Measurements from ENCODE around the gene FAM234A.

FAM234A gene

DNA sequence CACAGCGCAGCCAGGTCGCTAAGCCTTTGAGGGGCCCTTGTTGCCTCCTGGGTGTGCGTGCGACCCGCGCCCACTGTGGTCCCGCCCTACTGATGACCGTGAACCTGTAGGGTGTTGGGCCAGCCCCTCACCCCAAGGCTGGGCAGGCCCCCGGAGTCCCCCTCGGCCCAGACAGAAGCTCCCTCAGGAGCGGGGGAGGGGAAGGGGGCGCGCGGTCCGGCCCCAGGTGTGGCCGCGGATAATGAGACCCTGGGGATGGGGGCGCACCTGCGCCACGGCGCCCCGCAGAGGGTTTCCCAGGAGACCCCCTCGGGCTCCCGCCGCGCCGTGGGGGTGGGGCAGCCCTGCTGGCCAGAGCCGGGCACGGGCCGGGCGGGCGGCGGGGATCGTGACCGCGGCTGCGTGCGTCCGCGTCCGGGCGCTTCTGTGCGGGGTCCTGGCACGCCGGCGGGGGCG lies 45.4 kb downstream of the FAM234A start:
- Mint-ChIP-seq H3K27me3 (peaks cover 62% of the 10 kb centered on the region), H3K4me1 (peaks cover 7% of the 10 kb centered on the region), H3K36me3 (no peaks in the 10 kb centered on the region), H3K4me3 (no peak overlapping the region), H3K27ac (no peak overlapping the region), H3K9me3 (no peaks in the 10 kb centered on the region)
- no peak for ATAC-seq

DNA sequence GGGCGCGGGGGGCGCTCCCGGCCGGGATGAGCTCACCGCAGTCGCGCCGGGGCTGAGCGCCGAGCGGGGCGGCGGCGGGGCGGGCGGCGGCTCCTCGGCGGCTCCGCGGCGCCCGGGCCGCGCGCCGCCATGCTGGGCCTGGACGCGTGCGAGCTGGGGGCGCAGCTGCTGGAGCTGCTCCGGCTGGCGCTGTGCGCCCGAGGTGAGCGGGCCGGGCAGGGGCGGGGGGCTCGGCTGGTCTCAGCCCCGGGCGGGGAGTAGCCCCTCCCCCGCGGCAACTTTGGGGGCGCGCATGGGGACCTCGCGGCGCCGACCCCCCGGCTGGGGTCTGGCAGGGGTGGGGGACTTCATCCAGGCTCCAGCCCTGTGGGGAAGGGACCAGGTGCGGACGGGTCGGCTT lies 45.9 kb downstream of the FAM234A start, which contains the start of gene ARHGDIG:
Gene ARHGDIG, plus strand, starts transcription at position 40 of the 400 bp plus-strand sequence. Its CDS starts 90 bp downstream, at position 130.
- Mint-ChIP-seq H3K4me3 (no peak within 1 kb of the TSS), H3K4me1 (peaks cover 7% of the 10 kb centered on the region), H3K9me3 (no peaks in the 10 kb centered on the region)

DNA sequence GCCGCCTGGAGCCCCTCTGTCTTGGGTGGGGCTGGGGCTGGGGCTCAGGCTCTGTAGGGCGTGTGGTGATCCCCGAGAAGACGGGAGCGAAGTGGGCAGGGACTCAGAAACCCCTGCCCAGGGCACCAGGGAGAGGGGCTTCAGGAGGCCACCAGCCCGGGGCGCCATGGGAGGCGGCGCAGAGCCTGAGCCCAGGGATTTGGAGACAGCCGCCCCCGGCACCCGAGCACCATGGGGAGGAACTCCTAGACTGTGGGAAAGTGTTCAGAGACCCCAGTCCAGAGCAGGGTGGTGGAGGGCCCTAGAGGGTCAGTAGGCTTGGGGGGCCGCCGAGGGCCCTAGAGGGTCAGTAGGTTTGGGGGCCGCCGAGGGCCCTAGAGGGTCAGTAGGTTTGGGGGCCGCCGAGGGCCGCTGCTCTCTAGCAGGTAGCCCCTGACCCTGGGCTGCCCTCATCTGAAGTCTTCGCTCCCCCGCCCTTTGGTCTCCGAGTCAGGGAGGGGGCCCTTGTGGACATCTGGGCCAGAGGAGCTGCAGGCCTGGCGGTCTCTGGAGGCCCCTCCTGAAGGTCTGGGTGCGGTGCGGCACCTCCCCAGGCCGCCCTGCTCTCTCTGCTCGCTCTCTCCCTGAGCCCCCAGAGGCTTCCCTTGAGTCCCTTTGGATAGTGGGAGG lies 46.5 kb downstream of the FAM234A start:
- H3K4me3 Mint-ChIP-seq = no peak overlapping the region
- no peaks in the 10 kb centered on the region for H3K9me3 Mint-ChIP-seq
- no peak overlapping the region for H3K27ac Mint-ChIP-seq
- peaks cover 7% of the 10 kb centered on the region for H3K4me1 Mint-ChIP-seq
- no peak for ATAC-seq
- peaks cover 60% of the 10 kb centered on the region for H3K27me3 Mint-ChIP-seq
- peaks cover under 1% of the 10 kb centered on the region for H3K36me3 Mint-ChIP-seq

More for the DNA sequence above, 45.9 kb downstream of the FAM234A start, which contains the start of gene ARHGDIG:
- no peak for ATAC-seq
- Mint-ChIP-seq H3K36me3 (no peaks in the 10 kb centered on the region), H3K27me3 (peaks cover 62% of the 10 kb centered on the region), H3K27ac (no peak within 1 kb of the TSS)

DNA sequence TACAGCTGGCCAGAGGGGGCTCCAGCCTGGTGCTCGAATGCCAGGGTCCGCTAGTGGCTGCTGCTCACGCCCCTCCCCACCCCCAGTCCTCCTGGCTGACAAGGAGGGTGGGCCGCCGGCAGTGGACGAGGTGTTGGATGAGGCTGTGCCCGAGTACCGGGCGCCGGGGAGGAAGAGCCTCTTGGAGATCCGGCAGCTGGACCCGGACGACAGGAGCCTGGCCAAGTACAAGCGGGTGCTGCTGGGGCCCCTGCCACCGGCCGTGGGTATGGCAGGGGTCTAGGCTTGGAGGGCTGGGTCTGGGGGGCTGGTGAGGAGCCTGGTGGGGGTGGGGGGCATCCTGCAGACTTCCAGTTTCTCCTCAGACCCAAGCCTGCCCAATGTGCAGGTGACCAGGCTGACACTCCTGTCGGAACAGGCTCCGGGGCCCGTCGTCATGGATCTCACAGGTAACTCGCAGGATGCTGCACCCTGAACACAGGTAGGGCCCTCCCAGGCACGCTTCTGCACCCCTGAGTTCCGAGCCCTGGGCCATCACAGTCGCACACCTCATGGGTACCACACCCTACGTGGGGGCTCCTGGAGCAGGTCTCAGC lies 47.1 kb downstream of the FAM234A start:
- no peak for ATAC-seq
- Mint-ChIP-seq H3K4me1 (peaks cover 7% of the 10 kb centered on the region), H3K27ac (no peak overlapping the region), H3K9me3 (no peaks in the 10 kb centered on the region), H3K27me3 (peaks cover 53% of the 10 kb centered on the region), H3K4me3 (no peak overlapping the region), H3K36me3 (peaks cover 7% of the 10 kb centered on the region)

DNA sequence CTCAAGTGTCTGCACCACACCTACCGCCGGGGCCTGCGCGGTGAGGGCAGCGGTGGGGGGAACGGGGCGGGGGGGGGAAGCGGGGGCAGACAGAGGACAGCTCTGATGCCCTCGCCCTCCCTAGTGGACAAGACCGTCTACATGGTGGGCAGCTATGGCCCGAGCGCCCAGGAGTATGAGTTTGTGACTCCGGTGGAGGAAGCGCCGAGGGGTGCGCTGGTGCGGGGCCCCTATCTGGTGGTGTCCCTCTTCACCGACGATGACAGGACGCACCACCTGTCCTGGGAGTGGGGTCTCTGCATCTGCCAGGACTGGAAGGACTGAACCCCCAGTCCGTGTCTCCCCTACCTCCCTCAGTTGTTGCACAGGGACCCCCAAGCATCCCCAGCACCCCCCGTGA lies 47.9 kb downstream of the FAM234A start:
- peaks cover 46% of the 10 kb centered on the region for H3K27me3 Mint-ChIP-seq
- H3K9me3 Mint-ChIP-seq = no peaks in the 10 kb centered on the region
- no peak overlapping the region for H3K4me3 Mint-ChIP-seq
- peaks cover 14% of the 10 kb centered on the region for H3K36me3 Mint-ChIP-seq
- no peak for ATAC-seq
- peaks cover 7% of the 10 kb centered on the region for H3K4me1 Mint-ChIP-seq
- no peak overlapping the region for H3K27ac Mint-ChIP-seq

DNA sequence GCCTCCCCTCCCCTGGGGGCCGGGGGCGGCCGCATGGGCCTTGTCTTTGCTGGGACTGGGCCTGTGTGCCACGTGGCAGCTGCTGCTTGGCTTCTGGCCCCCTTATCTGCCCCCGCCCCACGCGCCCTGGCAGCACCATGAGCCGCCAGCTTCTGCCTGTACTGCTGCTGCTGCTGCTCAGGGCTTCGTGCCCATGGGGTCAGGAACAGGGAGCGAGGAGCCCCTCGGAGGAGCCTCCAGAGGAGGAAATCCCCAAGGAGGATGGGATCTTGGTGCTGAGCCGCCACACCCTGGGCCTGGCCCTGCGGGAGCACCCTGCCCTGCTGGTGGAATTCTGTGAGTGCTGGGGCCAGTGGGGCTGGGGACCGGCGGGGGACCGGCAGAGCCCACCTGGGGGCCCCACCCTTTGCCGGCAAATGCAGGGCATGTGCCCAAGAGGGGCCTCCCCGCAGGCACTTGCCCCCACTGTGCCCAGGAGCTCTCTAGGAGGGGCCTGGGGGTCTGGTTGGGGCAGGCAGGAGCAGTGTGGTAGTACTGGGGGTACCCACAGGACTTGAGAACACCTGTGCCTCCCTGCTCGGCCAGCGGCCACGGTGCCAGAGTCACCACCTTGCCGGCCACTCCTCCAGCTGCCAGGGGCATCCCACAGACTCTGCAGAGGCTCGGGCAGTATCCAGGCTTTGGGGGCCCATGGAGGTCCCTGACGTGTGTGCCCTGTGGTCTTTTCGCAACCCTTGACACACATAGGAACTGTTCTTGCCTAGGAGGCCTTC lies 48.6 kb downstream of the FAM234A start, which contains the start of gene PDIA2:
Gene PDIA2, plus strand, starts transcription at position 132 of the 773 bp plus-strand sequence. Its CDS starts 6 bp downstream, at position 138.
- Mint-ChIP-seq H3K27me3 (peaks cover 41% of the 10 kb centered on the region), H3K9me3 (no peaks in the 10 kb centered on the region), H3K27ac (no peak within 1 kb of the TSS), H3K4me3 (no peak within 1 kb of the TSS), H3K4me1 (peaks cover 7% of the 10 kb centered on the region), H3K36me3 (peaks cover 21% of the 10 kb centered on the region)
- no peak for ATAC-seq

DNA sequence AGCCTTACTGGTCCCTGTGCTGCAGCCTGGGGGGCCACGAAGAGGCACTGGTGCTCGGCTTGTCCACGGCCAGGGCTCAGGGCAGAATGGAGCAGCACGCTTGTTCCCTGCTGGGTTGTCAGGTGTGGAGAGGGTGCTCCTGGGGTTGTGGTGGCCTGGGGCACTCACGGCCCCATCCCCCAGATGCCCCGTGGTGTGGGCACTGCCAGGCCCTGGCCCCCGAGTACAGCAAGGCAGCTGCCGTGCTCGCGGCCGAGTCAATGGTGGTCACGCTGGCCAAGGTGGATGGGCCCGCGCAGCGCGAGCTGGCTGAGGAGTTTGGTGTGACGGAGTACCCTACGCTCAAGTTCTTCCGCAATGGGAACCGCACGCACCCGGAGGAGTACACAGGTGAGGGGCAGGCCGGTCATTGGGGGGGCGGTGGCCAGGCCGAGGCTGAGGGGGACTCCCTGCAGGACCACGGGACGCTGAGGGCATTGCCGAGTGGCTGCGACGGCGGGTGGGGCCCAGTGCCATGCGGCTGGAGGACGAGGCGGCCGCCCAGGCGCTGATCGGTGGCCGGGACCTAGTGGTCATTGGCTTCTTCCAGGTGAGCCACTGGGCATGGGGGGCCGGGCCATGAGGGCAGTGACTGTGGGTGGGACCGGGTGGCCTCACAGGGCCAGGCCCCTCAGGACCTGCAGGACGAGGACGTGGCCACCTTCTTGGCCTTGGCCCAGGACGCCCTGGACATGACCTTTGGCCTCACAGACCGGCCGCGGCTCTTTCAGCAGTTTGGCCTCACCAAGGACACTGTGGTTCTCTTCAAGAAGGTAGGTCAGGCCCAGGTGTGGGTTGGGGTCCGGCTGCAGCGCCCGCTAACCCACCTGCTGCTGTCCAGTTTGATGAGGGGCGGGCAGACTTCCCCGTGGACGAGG lies 49.8 kb downstream of the FAM234A start:
- Mint-ChIP-seq H3K4me1 (peaks cover under 1% of the 10 kb centered on the region), H3K9me3 (no peaks in the 10 kb centered on the region), H3K27ac (no peak overlapping the region), H3K4me3 (no peak overlapping the region), H3K27me3 (peaks cover 28% of the 10 kb centered on the region), H3K36me3 (peaks cover 23% of the 10 kb centered on the region)
- ATAC-seq = no peak

DNA sequence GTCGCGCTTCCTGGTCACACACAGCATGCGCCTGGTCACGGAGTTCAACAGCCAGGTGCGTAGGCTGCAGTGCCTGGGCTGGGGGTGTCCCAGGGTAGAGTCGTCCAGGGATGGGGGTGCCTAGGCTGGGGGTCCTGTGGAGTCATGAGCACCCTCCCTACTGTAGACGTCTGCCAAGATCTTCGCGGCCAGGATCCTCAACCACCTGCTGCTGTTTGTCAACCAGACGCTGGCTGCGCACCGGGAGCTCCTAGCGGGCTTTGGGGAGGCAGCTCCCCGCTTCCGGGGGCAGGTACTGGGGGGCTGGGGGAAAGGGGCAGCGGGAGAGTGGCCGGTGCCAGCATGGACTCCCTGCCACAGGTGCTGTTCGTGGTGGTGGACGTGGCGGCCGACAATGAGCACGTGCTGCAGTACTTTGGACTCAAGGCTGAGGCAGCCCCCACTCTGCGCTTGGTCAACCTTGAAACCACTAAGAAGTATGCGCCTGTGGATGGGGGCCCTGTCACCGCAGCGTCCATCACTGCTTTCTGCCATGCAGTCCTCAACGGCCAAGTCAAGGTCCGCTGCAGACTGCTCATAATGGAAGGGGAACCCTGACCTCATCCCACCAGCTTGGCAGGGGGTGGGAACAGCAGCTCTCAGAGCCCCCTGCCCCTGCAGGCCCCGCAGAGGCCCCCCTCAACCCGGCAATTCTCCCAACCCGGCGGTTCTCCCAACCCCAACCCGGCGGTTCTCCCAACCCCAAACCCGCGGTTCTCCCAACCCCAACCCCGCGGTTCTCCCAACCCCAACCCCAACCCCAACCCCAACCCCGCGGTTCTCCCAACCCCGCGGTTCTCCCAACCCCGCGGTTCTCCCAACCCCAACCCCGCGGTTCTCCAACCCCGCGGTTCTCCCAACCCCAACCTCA lies 50.8 kb downstream of the FAM234A start:
- no peaks in the 10 kb centered on the region for H3K9me3 Mint-ChIP-seq
- ATAC-seq = no peak
- no peak overlapping the region for H3K4me3 Mint-ChIP-seq
- H3K36me3 Mint-ChIP-seq = peaks cover 27% of the 10 kb centered on the region
- H3K27me3 Mint-ChIP-seq = peaks cover 27% of the 10 kb centered on the region
- H3K4me1 Mint-ChIP-seq = no peaks in the 10 kb centered on the region
- H3K27ac Mint-ChIP-seq = no peak overlapping the region

DNA sequence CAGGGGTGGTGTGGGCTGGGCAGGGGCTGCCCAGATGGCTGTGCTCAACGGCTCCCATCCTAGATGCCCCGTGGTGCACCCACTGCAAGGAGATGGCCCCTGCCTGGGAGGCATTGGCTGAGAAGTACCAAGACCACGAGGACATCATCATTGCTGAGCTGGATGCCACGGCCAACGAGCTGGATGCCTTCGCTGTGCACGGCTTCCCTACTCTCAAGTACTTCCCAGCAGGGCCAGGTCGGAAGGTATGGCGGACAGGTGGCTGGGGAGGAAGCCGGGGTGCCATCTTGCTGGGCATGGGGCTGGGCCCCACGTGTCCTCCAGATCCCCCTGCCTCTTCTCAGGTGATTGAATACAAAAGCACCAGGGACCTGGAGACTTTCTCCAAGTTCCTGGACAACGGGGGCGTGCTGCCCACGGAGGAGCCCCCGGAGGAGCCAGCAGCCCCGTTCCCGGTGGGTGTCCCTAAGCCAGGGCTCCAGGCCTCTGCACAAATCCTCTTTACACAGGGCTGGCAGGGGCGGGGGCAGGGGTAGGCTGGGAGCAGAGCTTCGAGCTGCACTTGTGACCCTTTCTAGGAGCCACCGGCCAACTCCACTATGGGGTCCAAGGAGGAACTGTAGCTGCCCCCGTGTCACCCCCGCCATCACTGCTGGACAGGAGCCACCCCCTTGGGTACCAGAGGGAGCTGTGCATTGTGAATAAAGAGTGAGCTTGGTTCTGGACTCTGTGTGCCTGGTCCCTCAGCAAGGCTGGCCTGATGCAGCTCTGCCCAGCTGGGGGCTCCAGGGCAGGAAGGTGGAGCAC lies 52.1 kb downstream of the FAM234A start:
- no peak for ATAC-seq
- Mint-ChIP-seq H3K27me3 (peaks cover 16% of the 10 kb centered on the region), H3K4me1 (no peaks in the 10 kb centered on the region), H3K4me3 (no peak overlapping the region), H3K36me3 (peaks cover 40% of the 10 kb centered on the region), H3K27ac (no peak overlapping the region), H3K9me3 (no peaks in the 10 kb centered on the region)

DNA sequence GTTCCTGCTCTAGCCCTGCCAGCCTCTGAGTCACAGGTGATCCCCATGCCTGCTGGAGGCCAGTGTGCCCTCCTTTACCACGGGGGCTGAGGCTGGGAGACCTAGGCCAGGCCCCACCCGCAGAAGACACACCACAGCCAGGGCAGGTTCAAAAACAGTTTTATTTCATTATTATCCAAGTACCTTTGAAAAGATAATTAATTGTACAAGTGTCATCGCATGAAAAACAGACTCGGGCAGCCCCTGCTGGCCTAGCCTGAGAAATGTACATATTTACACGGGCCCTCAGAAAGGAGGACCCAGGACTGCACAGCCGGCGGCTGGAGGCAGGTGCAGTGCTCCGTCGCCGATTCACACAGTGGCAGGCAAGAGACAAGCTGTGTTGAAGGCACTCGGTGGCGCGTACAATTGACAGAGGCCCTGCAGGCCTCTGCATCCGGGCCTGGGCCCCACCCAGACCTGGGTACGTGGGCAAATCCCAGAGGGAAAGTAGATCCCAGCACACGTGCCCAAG lies 52.7 kb downstream of the FAM234A start:
- H3K9me3 Mint-ChIP-seq = no peaks in the 10 kb centered on the region
- H3K27ac Mint-ChIP-seq = no peak overlapping the region
- no peaks in the 10 kb centered on the region for H3K4me1 Mint-ChIP-seq
- H3K27me3 Mint-ChIP-seq = peaks cover 9% of the 10 kb centered on the region
- no peak for ATAC-seq
- peaks cover 45% of the 10 kb centered on the region for H3K36me3 Mint-ChIP-seq
- H3K4me3 Mint-ChIP-seq = no peak overlapping the region

DNA sequence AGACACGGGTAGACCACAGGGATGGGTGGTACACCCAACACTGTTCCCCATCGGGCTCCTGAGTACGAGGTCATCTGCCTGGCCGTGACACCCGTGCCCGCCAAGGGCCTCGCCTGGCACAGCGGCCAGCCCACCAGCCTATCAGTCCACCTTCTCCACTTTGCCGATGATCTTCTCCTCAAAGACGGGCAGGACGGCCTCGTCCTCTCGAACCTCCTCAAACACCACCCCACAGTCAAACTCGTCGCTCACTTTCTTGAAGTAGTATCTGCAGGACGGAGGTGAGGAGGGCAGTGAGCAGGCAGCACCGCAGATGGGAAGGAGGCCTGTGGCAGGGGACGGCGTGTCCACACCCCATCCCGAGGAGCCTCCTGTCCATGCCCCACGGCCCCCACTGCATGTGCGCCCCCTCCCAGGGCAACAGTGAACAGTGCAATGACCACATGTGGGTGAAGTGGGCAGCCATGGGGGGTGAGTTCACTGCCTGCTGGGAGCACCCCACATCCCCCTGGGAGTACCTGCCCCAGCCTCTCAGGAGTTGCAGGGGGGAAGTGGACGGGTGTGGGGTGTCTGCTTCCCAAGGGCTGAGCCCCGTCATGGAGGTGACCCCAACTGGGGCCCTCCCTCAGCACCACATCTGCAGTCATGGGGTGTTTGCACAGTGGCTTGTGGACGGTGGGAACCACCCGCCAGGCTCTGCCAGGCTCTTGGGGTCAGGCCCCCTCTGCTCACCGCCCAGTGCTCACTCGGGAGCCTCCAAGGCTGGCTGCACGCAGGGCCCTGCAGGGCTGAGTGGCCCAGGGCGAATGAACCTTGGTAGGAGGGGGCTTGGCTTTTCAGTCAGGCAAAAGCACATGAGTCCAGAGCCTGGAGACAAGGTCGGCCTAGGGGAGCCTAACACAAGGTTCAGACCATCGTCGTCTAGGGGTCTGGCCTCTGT lies 53.6 kb downstream of the FAM234A start:
- no peaks in the 10 kb centered on the region for H3K4me1 Mint-ChIP-seq
- H3K27ac Mint-ChIP-seq = no peak overlapping the region
- H3K27me3 Mint-ChIP-seq = peaks cover under 1% of the 10 kb centered on the region
- ATAC-seq = no peak
- peaks cover 54% of the 10 kb centered on the region for H3K36me3 Mint-ChIP-seq
- H3K9me3 Mint-ChIP-seq = no peaks in the 10 kb centered on the region
- H3K4me3 Mint-ChIP-seq = no peak overlapping the region

DNA sequence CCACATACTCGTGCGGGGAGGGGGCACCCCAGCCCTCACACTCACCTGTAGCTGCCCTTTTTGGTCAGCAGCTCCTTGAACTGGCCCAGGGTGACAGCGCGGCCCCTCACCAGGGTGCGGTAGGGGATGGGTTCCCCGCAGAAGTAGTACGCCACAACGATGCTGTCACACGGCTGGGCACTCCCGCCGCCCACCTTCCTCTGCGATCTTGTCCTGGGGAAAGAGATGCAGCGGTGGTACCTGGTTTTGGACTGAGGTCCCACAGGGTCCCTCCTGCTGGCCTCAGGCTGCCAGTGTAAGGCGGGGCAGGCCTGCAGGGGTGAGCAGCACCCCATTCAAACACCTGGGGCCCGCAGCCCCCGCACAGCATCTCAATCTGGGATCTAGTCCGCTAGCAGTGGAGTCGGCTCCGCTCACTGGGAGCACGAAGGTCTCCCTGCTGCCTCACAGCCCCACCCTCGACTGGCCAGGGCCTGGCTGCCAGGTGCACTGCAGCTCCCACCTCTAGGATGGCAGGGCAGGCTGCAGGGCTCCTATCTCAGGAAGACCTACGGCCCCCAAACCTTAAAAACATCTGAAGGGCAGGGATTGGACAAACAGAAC lies 54.9 kb downstream of the FAM234A start:
- Mint-ChIP-seq H3K36me3 (peaks cover 63% of the 10 kb centered on the region), H3K27me3 (no peaks in the 10 kb centered on the region), H3K4me1 (no peaks in the 10 kb centered on the region), H3K27ac (no peak overlapping the region), H3K4me3 (no peak overlapping the region), H3K9me3 (no peaks in the 10 kb centered on the region)
- no peak for ATAC-seq
